ENCODE data around the gene SNAP91.
"Not testable (repeated sequence)": the region's sequence is repeated elsewhere in the genome, so short reads cannot be mapped to it uniquely, and the experiment has no call there.

GRCh38 chr6:83550482-83550881, 158.4 kb downstream of the SNAP91 start:
- TF ChIP-seq CTCF (IDR thresholded peaks at IDR 0.05 in 4 of 5, conservative IDR thresholded peaks at IDR 0.05 in 1 of 5); POLR2A (IDR thresholded peaks at IDR 0.05): not testable (repeated sequence)

Data from gastrocnemius medialis (tissue), 4 donors.